ENCODE data around the gene CAND1. TPM values are rescaled to one million over a fixed set of nuclear protein-coding genes. Genes with fewer than 3 reads are reported as not detected.

CAND1 gene
- total RNA-seq, 1 experiment from 2014 or later = 155 TPM

- no peak for TF ChIP-seq TCF7L2 (IDR thresholded peaks at IDR 0.05; ENCODE audit: borderline replicate concordance, extremely low read depth, insufficient read depth, insufficient read length)
- TF ChIP-seq YY1 (IDR thresholded peaks at IDR 0.05; ENCODE audit: extremely low read depth, insufficient replicate concordance, low read depth, low read length) = no peak
- no peak for TF ChIP-seq POLR2A (IDR thresholded peaks at IDR 0.05; ENCODE audit: borderline replicate concordance, extremely low read depth, insufficient read depth, insufficient read length)
- no peak for TF ChIP-seq POLR2AphosphoS5 (IDR thresholded peaks at IDR 0.05; ENCODE audit: low read depth, low read length)
- no peak for TF ChIP-seq SIN3A (IDR thresholded peaks at IDR 0.05; ENCODE audit: low read depth)
Measured at GRCh38 chr12:67358781-67359338, 89.7 kb downstream of the CAND1 start (continued).

- H3K27me3 ChIP-seq (ENCODE audit: insufficient read depth, low read length) = no peaks in the 10 kb centered on the region
- H3K36me3 ChIP-seq (ENCODE audit: control insufficient read depth in 1 of 2, insufficient read depth in 2 of 2, low read length in 2 of 2) = no peaks in the 10 kb centered on the region
- H3K9ac ChIP-seq (ENCODE audit: low read length) = no peak overlapping the region
- TF ChIP-seq ZFX (IDR thresholded peaks at IDR 0.05) (no peak), EGR1 (IDR thresholded peaks at IDR 0.05; ENCODE audit: low read depth) (no peak)
- no peaks in the 10 kb centered on the region for H3K9me2 ChIP-seq (ENCODE audit: insufficient read depth)
- no peak for ATAC-seq
- RAD21 ChIA-PET (ENCODE audit: low non-redundant PET in 1 of 2, low total read pairs in 2 of 2, uncharacterized antibody in 2 of 2, unreplicated experiment in 2 of 2) = no interaction called here
- BruUV-seq (replicated peaks) = no TSS peak
- H3K9me3 ChIP-seq (ENCODE audit: control insufficient read depth in 1 of 2, insufficient read depth in 1 of 2, low read depth in 1 of 2, low read length in 2 of 2) = no peaks in the 10 kb centered on the region
- H3K4me3 ChIP-seq (replicated peaks in 1 of 2; ENCODE audit: low read depth in 1 of 2, low read length in 2 of 2) = no peak overlapping the region
- no peaks in the 10 kb centered on the region for H3K4me1 ChIP-seq (ENCODE audit: control insufficient read depth in 1 of 2, insufficient read depth in 2 of 2, low read length in 2 of 2)
- CTCF ChIA-PET = no interaction called here
- no peak overlapping the region for H3K4me2 ChIP-seq (ENCODE audit: low read length)
- H4K20me1 ChIP-seq (ENCODE audit: insufficient read depth) = no peaks in the 10 kb centered on the region
- H3K27ac ChIP-seq (ENCODE audit: low read depth, low read length) = no peak overlapping the region
- POLR2A ChIA-PET = no interaction called here
- intact Hi-C loops (cut with micrococcal nuclease) = no loop called here
- H3K79me2 ChIP-seq (ENCODE audit: insufficient read depth, low read length) = no peaks in the 10 kb centered on the region
- no peak overlapping the region for H2AFZ ChIP-seq (ENCODE audit: low read depth, low read length, poor library complexity, severe bottlenecking)
- DNase-seq (ENCODE audit: low read depth, low spot score) = no peak
Measured at GRCh38 chr12:67362526-67362925, 93.4 kb downstream of the CAND1 start.

- Histone ChIP-seq H3K9ac (ENCODE audit: low read length) (no peak overlapping the region), H3K9me2 (ENCODE audit: insufficient read depth) (no peaks in the 10 kb centered on the region), H3K4me1 (ENCODE audit: control insufficient read depth in 1 of 2, insufficient read depth in 2 of 2, low read length in 2 of 2) (no peaks in the 10 kb centered on the region), H2AFZ (ENCODE audit: low read depth, low read length, poor library complexity, severe bottlenecking) (no peak overlapping the region), H3K79me2 (ENCODE audit: insufficient read depth, low read length) (no peaks in the 10 kb centered on the region), H3K27me3 (ENCODE audit: insufficient read depth, low read length) (no peaks in the 10 kb centered on the region), H4K20me1 (ENCODE audit: insufficient read depth) (no peaks in the 10 kb centered on the region), H3K9me3 (ENCODE audit: control insufficient read depth in 1 of 2, insufficient read depth in 1 of 2, low read depth in 1 of 2, low read length in 2 of 2) (no peaks in the 10 kb centered on the region), H3K36me3 (ENCODE audit: control insufficient read depth in 1 of 2, insufficient read depth in 2 of 2, low read length in 2 of 2) (no peaks in the 10 kb centered on the region), H3K4me3 (replicated peaks in 1 of 2; ENCODE audit: low read depth in 1 of 2, low read length in 2 of 2) (no peak overlapping the region), H3K27ac (ENCODE audit: low read depth, low read length) (no peak overlapping the region), H3K4me2 (ENCODE audit: low read length) (no peak overlapping the region)
- intact Hi-C loops (cut with micrococcal nuclease) = no loop called here
- ChIA-PET CTCF (no interaction called here), POLR2A (no interaction called here), RAD21 (ENCODE audit: low non-redundant PET in 1 of 2, low total read pairs in 2 of 2, uncharacterized antibody in 2 of 2, unreplicated experiment in 2 of 2) (no interaction called here)
- ATAC-seq (no peak), DNase-seq (ENCODE audit: low read depth, low spot score) (no peak)
- no TSS peak for BruUV-seq (replicated peaks)
- no peak for TF ChIP-seq ZFX (IDR thresholded peaks at IDR 0.05)
- no peak for TF ChIP-seq RAD21 (IDR thresholded peaks at IDR 0.05; ENCODE audit: low read depth)
- no peak for TF ChIP-seq CTCF (IDR thresholded peaks at IDR 0.05 in 2 of 3, conservative IDR thresholded peaks at IDR 0.05 in 1 of 3; ENCODE audit: borderline replicate concordance in 1 of 3, insufficient read depth in 1 of 3, low read depth in 2 of 3, low read length in 2 of 3)
- TF ChIP-seq ELF1 (IDR thresholded peaks at IDR 0.05; ENCODE audit: borderline replicate concordance, low read depth) = no peak
- no peak for TF ChIP-seq REST (IDR thresholded peaks at IDR 0.05; ENCODE audit: low read depth)
- TF ChIP-seq CEBPB (IDR thresholded peaks at IDR 0.05; ENCODE audit: low read depth) = no peak
- TF ChIP-seq EZH2 (IDR thresholded peaks at IDR 0.05) = no peak
- TF ChIP-seq ATF3 (IDR thresholded peaks at IDR 0.05) = no peak
- no peak for TF ChIP-seq SRF (IDR thresholded peaks at IDR 0.05; ENCODE audit: low read depth)
Measured at GRCh38 chr12:67364228-67364627, 95.1 kb downstream of the CAND1 start.
